ENCODE results near the gene RNFT2.

RNFT2 gene

DNA sequence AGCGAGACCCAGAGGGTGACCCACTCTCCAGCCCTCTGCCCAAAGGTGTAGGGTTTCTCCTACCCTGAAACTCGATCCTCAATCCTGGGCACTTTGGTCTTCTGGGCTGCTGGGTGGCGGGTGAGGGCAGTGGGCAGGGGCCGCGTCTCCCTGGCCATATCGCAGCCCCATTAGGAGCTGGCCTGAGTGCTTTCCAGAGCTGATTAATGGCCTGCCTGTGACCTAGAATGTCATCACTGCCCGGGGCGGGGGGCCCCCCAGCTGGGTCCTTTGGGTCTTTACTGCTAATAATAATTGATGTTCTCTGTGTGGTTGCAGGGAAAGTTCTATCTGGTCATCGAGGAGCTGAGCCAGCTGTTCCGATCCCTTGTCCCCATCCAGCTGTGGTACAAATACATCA is 95.4 kb downstream of the RNFT2 start:
- DNase-seq: no peak

DNA sequence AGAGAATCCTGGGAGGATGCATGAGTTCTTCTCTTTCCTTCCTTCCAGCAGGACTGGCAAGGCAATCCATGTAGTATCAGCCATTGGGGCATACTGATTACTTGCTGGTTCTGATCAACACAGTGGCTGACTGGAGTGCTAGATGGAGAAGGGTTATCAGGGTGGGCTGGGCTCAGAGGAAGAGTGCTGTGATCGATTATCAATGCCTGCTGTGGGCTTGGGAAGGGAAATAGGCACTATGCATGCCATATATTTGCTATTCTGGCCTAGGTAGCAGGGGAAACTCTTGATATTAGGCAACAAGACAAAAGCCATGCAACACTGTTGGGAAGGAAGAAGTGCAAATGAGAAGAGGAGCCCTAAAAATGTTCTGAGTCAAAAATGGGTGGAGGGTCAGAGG is 97.4 kb downstream of the RNFT2 start:
- DNase-seq: no peak

DNA sequence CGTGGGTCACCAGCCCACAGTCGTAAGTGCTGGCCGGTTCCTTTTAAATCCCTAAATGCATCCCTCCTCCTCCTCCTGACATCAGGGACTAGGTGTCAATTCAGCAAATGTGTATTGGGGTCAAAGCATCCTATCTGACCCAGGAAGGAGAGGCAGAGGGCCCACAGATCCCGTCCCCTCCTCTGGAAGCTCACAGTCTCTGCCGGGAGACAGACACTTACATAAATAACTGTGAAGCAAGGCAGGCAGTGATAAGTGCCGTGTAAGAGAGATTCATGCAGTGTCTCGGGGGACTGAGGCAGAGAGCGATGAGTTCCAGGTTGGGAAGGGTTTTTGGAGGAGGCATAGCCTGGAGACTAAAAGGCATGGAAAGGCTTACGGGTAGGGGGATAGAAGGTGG is 99.0 kb downstream of the RNFT2 start:
- DNase-seq: no peak

GRCh38 chr12:116838365-116838764 is 100.2 kb downstream of the RNFT2 start:
- DNase-seq: peak in 5 of 56 donors; percentile 5 to 47 (median 12)

DNA sequence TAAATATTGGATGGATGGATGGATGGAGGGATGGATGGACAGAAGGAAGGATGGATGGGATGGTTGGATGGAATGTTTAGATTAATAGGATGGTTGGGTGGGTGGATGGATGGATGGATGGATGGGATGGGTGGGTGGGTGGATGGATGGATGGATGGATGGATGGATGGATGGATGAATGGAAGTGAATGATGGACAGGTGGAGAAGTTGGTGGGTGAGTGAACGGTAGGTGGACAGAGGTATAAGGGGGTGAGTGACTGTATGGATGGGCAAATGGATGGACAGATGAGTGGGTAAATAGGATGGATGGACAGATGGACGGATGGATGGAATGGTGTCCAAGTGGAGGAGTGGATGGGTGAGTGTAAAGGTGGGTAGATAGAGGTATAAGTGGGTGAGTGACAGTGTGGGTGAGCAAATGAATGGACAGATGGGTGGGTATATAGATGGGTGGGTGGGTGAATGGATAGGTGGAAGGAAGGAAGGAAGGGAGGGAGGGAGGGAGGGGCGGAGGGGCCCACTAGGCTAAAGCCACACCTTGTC is 101.2 kb downstream of the RNFT2 start:
- no peak for DNase-seq

DNA sequence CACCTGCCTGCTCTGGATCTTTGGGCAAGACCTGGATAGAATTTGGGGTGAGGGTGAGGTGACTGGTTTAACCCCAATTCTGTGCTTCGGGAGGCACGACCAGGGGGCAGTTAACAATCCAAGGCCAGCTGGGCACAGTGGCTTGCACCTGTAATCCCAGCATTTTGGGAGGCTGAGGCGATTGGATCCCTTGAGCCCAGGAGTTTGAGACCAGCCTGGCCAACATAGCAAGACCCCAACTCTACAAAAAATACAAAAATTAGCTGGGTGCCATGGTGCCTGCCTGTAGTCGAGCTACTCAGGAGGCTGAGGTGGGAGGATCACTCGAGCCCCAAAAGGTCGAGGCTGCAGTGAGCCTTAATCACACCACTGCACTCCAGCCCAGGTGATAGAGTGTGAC is 105.0 kb downstream of the RNFT2 start:
- no peak for DNase-seq

DNA sequence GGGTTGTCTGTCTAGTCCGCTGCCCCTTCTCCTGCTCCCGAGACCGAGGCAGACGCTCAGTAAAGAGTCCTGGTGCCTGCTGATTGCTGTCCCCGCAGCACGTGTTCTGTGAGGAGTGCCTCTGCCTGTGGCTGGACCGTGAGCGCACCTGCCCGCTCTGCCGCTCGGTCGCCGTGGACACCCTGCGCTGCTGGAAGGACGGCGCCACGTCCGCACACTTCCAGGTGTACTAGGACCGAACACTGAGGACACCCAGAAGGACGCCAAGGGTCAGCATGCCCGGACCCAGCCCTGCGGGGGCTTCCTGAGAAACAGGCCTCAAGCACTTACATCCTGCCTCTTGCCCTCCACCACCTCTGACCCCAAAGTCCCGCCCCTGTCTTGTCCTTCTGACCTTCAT is 111.1 kb downstream of the RNFT2 start:
- no peak for DNase-seq

DNA sequence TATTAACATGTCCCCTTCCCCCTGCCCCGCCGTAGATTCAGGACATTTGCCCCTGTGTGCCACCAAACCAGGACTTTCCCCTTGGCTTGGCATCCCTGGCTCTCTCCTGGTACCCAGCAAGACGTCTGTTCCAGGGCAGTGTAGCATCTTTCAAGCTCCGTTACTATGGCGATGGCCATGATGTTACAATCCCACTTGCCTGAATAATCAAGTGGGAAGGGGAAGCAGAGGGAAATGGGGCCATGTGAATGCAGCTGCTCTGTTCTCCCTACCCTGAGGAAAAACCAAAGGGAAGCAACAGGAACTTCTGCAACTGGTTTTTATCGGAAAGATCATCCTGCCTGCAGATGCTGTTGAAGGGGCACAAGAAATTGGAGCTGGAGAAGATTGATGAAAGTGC is 114.2 kb downstream of the RNFT2 start:
- DNase-seq: no peak

DNA sequence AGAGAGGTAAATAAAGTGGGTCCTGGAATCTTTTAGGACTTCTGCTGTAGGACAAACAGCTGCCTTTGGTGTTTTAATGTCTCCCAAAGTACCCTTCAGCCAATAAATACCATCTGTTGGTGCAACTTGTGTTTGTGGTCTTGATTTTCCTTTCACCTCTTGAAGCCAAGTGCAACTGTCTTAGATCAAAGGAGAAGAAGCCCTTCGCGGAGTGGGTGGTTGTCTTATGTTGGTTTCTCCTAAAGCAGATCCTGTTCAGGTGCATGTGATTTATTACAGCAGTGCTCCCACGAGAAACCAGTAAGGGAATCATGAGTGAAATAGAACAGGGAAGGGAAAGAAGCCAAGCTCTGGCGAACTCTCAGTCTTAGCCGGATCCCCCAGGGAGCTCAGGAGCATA is 115.4 kb downstream of the RNFT2 start:
- no peak for DNase-seq

- no peak for DNase-seq
Observed at GRCh38 chr12:116855744-116856470, 117.8 kb downstream of the RNFT2 start.

- DNase-seq: no peak
Observed at GRCh38 chr12:116856729-116857128, 118.6 kb downstream of the RNFT2 start.

- no peak for DNase-seq
Observed at GRCh38 chr12:116859079-116859478, 121.0 kb downstream of the RNFT2 start.

DNA sequence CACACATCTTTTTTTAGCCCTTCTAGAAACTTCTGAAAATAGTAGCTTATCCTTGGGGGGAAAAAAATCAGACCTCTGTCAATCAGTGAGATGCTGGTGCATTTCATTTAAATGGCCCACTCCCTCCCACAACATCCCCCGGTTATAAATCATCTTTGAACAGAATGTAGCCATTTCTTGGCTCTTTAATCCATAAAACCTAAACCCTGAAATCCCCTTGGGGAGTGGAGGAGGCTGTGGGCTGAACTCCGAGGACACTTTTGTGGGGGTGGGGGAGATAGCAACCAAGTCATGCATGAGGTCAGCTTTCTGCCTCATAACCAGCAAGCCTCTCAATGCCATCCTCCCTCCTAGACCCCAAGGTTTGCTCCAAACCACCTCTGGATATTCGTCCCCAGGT is 122.1 kb downstream of the RNFT2 start:
- no peak for DNase-seq

DNA sequence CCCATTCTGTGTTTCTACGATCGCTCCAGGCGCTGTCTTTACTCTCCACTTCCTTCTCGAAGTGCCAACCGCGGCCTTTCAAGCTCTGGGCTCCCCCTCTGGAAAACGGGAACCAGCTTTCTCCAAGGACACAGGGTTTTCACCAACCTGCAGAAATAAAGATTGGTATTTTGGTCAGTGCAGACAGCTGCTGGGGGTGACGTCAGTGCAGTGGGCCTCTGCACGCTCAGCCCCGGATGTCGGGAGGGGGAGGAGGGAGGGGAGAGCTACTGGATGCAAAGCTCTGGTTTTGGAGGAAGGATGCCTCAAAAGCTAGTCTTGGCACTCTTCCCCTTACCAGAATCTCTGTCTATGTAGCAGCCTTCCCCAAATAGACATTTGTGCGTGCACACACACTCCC is 123.2 kb downstream of the RNFT2 start:
- peak in 42 of 56 donors; percentile 10 to 70 (median 28) for DNase-seq

DNA sequence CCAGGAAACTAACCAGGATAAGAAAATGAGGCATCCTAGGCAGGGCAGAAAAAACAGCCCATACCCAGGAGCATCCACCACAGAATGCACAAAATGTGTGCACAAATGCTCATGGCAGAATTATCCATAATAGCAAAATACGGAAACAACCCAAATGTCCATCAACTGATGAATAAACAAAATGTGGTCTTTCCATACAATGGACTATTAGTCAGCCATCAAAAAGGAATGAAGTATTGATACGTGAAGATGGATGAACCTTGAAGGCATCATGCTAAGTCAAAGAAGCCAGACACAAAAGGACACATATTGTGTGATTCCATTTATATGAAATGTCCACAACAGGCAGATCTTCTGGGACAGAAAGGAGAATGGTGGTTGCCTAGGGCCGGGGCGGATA is 124.1 kb downstream of the RNFT2 start:
- DNase-seq: no peak

- peak in 1 of 56 donors; percentile 9 for DNase-seq
Observed at GRCh38 chr12:116863275-116863767, 125.2 kb downstream of the RNFT2 start.

DNA sequence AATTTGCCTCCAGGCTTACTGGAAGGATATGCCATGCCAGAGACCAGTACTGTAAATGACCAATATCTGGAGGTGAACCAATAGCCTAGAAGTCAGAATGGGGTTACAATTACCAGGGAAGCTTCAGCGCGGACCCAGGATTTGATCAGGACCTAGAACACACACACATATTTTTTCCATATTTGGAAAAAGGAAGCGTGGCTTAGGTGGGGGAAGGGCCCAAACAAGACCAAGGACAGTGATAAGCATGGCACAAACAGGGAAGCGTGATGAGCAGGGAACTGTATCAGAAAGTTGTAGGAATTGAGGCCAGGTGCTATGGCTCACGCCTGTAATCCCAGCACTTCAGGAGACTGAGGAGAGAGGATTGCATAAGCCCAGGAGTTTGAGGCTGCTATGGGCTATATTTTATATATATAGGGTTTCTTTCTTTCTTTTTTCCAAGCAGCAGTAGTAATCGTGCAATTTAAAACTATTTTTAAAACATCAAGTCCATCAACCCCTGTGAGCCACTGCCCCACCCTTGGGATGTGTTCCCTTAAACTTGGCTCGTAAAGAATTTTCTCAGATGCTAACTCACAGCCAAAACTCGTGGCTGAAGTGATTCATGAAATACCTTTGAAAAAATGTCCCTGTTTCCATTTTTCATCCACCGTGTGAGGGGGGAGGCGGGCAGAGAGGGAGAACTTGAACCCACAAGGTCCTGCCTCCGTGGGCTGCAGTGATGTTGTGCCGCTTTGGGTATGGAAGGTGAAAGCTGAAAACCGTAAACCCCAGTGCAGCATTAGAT is 126.5 kb downstream of the RNFT2 start:
- DNase-seq: no peak

DNA sequence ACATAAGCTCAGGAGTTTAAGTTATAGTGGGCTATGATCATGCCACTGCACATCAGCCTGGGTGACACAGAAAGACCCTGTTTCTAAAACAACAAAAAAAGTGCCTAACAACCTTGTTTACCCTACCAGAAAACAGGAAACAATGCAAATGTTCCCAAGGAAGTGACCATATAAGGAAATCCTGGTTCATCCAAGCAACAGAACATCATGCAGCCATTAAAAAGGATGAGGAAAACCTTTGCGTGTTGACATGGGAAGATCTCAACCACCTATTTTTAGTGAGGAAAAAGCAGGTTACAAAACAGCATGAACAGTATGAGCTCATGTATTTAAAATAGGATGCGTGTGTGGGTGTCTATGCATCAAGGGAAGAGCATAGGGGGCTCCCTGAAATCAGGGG is 129.4 kb downstream of the RNFT2 start:
- DNase-seq: no peak

GRCh38 chr12:116870306-116870705 is 132.2 kb downstream of the RNFT2 start:
- no peak for DNase-seq

- DNase-seq: no peak
Observed at GRCh38 chr12:116874324-116874995, 136.3 kb downstream of the RNFT2 start.

GRCh38 chr12:116876151-116876869 is 138.2 kb downstream of the RNFT2 start:
- peak in 2 of 56 donors; percentile 11 for DNase-seq

Data from nucleus accumbens (tissue), 56 donors.